Retinal pigment epithelial cell (primary cell): ENCODE measurements around the gene ZNF416.
A peak's percentile ranks its signal among the peaks of the same experiment; 100 is the strongest.

ENCODE experiments used
- DNase-seq: peaks from one replicate; pipeline ENCODE4 v3.0.0-alpha.2; 2010; ENCODE audit warnings: low read depth
- H3K4me3 ChIP-seq: 2 replicates; pipeline ENCODE4 v1.5.1; 2011; ENCODE audit warnings: mild to moderate bottlenecking, low read length, control low read depth, moderate library complexity
- CTCF ChIP-seq: conservative IDR thresholded peaks from 2 replicates; pipeline ENCODE4 v1.5.1; 2011; ENCODE audit warnings: low read depth, low read length, control low read depth, inconsistent platforms

Gene ZNF416

GRCh38 chr19:57606931-57607330 is 28.2 kb upstream of the ZNF416 start:
- no peak for TF ChIP-seq CTCF
- no peak for DNase-seq
- H3K4me3 ChIP-seq: no peak overlapping the region

- DNase-seq: peak; percentile 65
- no peak for TF ChIP-seq CTCF
- H3K4me3 ChIP-seq: peak within 1 kb of the TSS; percentile 81
Observed at GRCh38 chr19:57599761-57600383, 21.2 kb upstream of the ZNF416 start, which contains the start of gene ZNF530. ZNF530 (plus strand) TSS chr19:57599885; CDS start chr19:57604346, 4,461 bp downstream.

GRCh38 chr19:57599377-57599760 is 20.7 kb upstream of the ZNF416 start:
- peak overlapping the region; percentile 81 for H3K4me3 ChIP-seq
- DNase-seq: no peak
- no peak for TF ChIP-seq CTCF

GRCh38 chr19:57587529-57587928 is 8.8 kb upstream of the ZNF416 start:
- no peak overlapping the region for H3K4me3 ChIP-seq
- DNase-seq: no peak
- no peak for TF ChIP-seq CTCF

- peak; percentile 74 for DNase-seq
- TF ChIP-seq CTCF: peak; percentile 11
Observed at GRCh38 chr19:57583521-57584416, 5.1 kb upstream of the ZNF416 start, which contains the start of gene ZIK1. ZIK1 (plus strand) TSS chr19:57584145; CDS start chr19:57584357, 212 bp downstream.

DNA sequence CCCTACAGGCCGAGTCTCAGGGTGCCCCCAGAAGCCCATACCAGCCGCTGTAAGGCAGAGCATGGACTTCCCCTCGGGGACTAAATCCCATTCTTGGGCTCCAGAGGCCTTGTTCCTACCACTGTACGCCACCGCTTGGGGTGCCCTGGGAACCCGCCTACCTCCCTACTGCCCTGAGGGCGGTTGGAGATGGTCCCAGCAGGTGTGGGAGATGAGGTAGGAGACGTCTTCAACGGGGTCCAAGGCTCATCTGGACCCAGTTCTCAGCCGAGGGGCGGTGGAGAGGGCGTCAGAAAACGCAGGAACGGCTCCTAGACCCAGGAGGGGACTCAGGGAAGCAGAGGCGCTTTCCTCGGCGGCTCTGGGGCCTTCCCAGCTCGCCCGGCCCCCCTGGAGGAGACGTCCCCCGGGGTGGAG is 4.4 kb upstream of the ZNF416 start:
- no peak overlapping the region for H3K4me3 ChIP-seq
- no peak for DNase-seq
- TF ChIP-seq CTCF: no peak

More at GRCh38 chr19:57583521-57584416, 5.1 kb upstream of the ZNF416 start, which contains the start of gene ZIK1:
- H3K4me3 ChIP-seq: peak within 1 kb of the TSS; percentile 65
